OCI-LY7 (cell line): ENCODE data around the gene HAND1. TPM values are rescaled to one million over a fixed set of nuclear protein-coding genes. Genes with fewer than 3 reads are reported as not detected.

Experiments used
- BruUV-seq: library from RNA; stranded (reverse); fragments of 400-500 nt; replicated peaks from 2 replicates; lab custom pipeline; 2021; lab: Mats Ljungman, UMichigan
- CTCF ChIA-PET: fragments of 300-600 bp; sonication (Branson Sonifier 250); formaldehyde crosslinking; loops from one replicate; lab custom pipeline; 2022; ENCODE audit warnings: antibody characterized with exemption; ENCODE audit not compliant: unreplicated experiment; lab: Charles Lee
- POLR2A ChIA-PET: fragments of 300-600 bp; sonication (Branson Sonifier 250); formaldehyde crosslinking; loops from one replicate; lab custom pipeline; 2022; ENCODE audit warnings: antibody characterized with exemption; lab: Charles Lee
- DNase-seq: peaks from one replicate; pipeline ENCODE4 v3.0.0-alpha.2; 2015; ENCODE audit warnings: low spot score
- H2AFZ ChIP-seq: fragments of 200-600 bp; sonication (generic), shearing (Covaris generic); 2 replicates; pipeline ENCODE4 v1.6.1; 2014; ENCODE audit warnings: mild to moderate bottlenecking, antibody characterized with exemption, low read length, moderate library complexity
- H3K27ac ChIP-seq: fragments of 200-600 bp; sonication (generic); 2 replicates; pipeline ENCODE4 v1.5.1; 2014; ENCODE audit warnings: mixed run types, low read depth, mild to moderate bottlenecking, moderate library complexity, low read length, inconsistent platforms; ENCODE audit not compliant: poor library complexity, severe bottlenecking
- H3K36me3 ChIP-seq: fragments of 200-600 bp; sonication (generic); 2 replicates; pipeline ENCODE4 v1.6.1; 2014; ENCODE audit warnings: mild to moderate bottlenecking, antibody characterized with exemption, low read length, moderate library complexity, mixed read lengths; ENCODE audit not compliant: insufficient read depth
- H3K4me1 ChIP-seq: fragments of 200-600 bp; sonication (generic); 2 replicates; pipeline ENCODE4 v1.5.1; 2014; ENCODE audit warnings: mild to moderate bottlenecking, low read length; ENCODE audit not compliant: insufficient read depth, poor library complexity, severe bottlenecking
- H3K4me2 ChIP-seq: fragments of 200-600 bp; sonication (generic); 2 replicates; pipeline ENCODE4 v1.6.1; 2014; ENCODE audit warnings: mild to moderate bottlenecking, low read length
- H3K4me3 ChIP-seq: fragments of 200-600 bp; sonication (generic); 2 replicates; pipeline ENCODE4 v1.5.1; 2014; ENCODE audit warnings: mild to moderate bottlenecking, low read depth, low read length; ENCODE audit not compliant: poor library complexity, severe bottlenecking
- H3K79me2 ChIP-seq: fragments of 200-600 bp; sonication (generic); 2 replicates; pipeline ENCODE4 v1.6.1; 2016; ENCODE audit warnings: low read depth, mild to moderate bottlenecking, low read length, moderate library complexity, mixed read lengths; ENCODE audit not compliant: insufficient read depth
- H3K9me2 ChIP-seq: fragments of 200-600 bp; sonication (generic); 2 replicates; pipeline ENCODE4 v1.6.1; 2016; ENCODE audit warnings: mild to moderate bottlenecking, low read length, mixed read lengths; ENCODE audit not compliant: insufficient read depth
- H3K9me3 ChIP-seq: fragments of 200-600 bp; sonication (generic); 2 replicates; pipeline ENCODE4 v1.6.1; 2014; ENCODE audit warnings: mild to moderate bottlenecking, mixed run types, low read length, mixed read lengths
- H4K20me1 ChIP-seq: fragments of 200-600 bp; sonication (generic); 2 replicates; pipeline ENCODE4 v1.6.1; 2014; ENCODE audit warnings: mild to moderate bottlenecking, antibody characterized with exemption, low read length, moderate library complexity, mixed read lengths; ENCODE audit not compliant: insufficient read depth
- EZH2phosphoT487 ChIP-seq: fragments of 200-600 bp; sonication (generic); IDR thresholded peaks from 2 replicates; pipeline ENCODE4 v1.6.1; 2018; ENCODE audit warnings: low read depth, borderline replicate concordance, mild to moderate bottlenecking, mixed run types, antibody characterized with exemption, low read length, moderate library complexity, mixed read lengths
- intact Hi-C: fragments of 100-400 bp; cut with micrococcal nuclease; formaldehyde crosslinking; loops from one replicate; pipeline ENCODE4 v1.10.0; 2022; ENCODE audit not compliant: unreplicated experiment
- total RNA-seq, 2 experiments: library from RNA; depleted of rRNA in 1 of 2; stranded (reverse); fragments of >200 nt in 1 of 2; shearing (Covaris generic) in 1 of 2; gene quantifications; 2 replicates each; pipeline ENCODE4 v1.2.3, GENCODE V29; 2014 to 2022
- TF ChIP-seq, protein P1 (sequence below): fragments of 200-600 bp; sonication (generic); conservative IDR thresholded peaks from 2 replicates; pipeline ENCODE4 v1.5.1; 2014; ENCODE audit warnings: mild to moderate bottlenecking, antibody characterized with exemption, low read length, moderate library complexity, mixed read lengths

The HAND1 gene
- total RNA-seq, 2 experiments from 2014 or later = not detected

- H4K20me1 ChIP-seq = 0 out of 2 replicates have a peak, but pooled peaks cover 9% of the 10 kb centered on the region
- peaks cover 49% of the 10 kb centered on the region for H3K36me3 ChIP-seq
- ChIA-PET CTCF (no interaction called here), POLR2A (no interaction called here)
- intact Hi-C loops = loop anchor here (10.0 kb wide), 1 partner anchor 312 kb away; the partner anchor contains the start of gene LARP1
- BruUV-seq = no TSS peak
- H2AFZ ChIP-seq = no peak overlapping the region
- TF ChIP-seq, protein P1, sequence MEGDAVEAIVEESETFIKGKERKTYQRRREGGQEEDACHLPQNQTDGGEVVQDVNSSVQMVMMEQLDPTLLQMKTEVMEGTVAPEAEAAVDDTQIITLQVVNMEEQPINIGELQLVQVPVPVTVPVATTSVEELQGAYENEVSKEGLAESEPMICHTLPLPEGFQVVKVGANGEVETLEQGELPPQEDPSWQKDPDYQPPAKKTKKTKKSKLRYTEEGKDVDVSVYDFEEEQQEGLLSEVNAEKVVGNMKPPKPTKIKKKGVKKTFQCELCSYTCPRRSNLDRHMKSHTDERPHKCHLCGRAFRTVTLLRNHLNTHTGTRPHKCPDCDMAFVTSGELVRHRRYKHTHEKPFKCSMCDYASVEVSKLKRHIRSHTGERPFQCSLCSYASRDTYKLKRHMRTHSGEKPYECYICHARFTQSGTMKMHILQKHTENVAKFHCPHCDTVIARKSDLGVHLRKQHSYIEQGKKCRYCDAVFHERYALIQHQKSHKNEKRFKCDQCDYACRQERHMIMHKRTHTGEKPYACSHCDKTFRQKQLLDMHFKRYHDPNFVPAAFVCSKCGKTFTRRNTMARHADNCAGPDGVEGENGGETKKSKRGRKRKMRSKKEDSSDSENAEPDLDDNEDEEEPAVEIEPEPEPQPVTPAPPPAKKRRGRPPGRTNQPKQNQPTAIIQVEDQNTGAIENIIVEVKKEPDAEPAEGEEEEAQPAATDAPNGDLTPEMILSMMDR = no peak
- TF ChIP-seq EZH2phosphoT487 = no peak
- H3K27ac ChIP-seq = no peak overlapping the region
- H3K9me3 ChIP-seq = no peaks in the 10 kb centered on the region
- no peak overlapping the region for H3K4me2 ChIP-seq
- H3K4me1 ChIP-seq = peaks cover 12% of the 10 kb centered on the region
- peaks cover 14% of the 10 kb centered on the region; the same call in 1 of the 2 replicates for H3K79me2 ChIP-seq
- no peak for DNase-seq
- no peak overlapping the region for H3K4me3 ChIP-seq
- no peaks in the 10 kb centered on the region for H3K9me2 ChIP-seq
Measured at GRCh38 chr5:154442801-154443200, 35.2 kb downstream of the HAND1 start.

DNA sequence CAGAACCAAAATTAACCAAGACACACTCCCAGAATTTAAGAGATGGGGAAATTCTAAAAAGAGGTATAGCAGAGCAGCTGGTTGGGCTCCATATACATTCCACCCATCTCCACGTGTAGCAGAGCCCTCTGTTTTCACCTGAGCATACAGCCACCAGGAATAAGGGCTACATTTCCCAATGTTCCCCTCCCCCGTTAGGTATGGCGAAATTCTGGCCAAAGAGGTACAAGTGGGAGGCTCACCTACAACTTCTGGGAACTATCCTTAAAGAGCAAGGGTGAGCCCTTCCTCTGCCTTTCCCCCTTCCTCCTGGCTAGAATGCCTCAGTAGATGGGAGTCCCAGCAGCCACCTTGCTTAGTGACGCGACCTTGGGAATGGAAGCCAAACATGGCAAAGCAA is 37.5 kb downstream of the HAND1 start:
- Histone ChIP-seq H3K4me1 (peaks cover 5% of the 10 kb centered on the region), H3K9me2 (no peaks in the 10 kb centered on the region), H3K27ac (no peak overlapping the region), H4K20me1 (no peaks in the 10 kb centered on the region), H3K79me2 (peaks cover 3% of the 10 kb centered on the region; the same call in 1 of the 2 replicates), H3K36me3 (peaks cover 69% of the 10 kb centered on the region), H2AFZ (no peak overlapping the region), H3K9me3 (no peaks in the 10 kb centered on the region), H3K4me3 (no peak overlapping the region), H3K4me2 (no peak overlapping the region)
- ChIA-PET POLR2A (interaction anchor here (0.7 to 1.2 kb wide), 3 partner anchors 11 to 433 kb away, joined by 3 read pairs; no protein-coding TSS in a partner anchor), CTCF (no interaction called here)
- no TSS peak for BruUV-seq
- no peak for TF ChIP-seq EZH2phosphoT487
- TF ChIP-seq, protein P1 = no peak
- intact Hi-C loops = loop anchor here (10.0 kb wide), 1 partner anchor 314 kb away; the partner anchor contains the start of gene LARP1
- no peak for DNase-seq

GRCh38 chr5:154437281-154437965 is 40.6 kb downstream of the HAND1 start:
- no peak overlapping the region for H3K27ac ChIP-seq
- no peaks in the 10 kb centered on the region for H3K79me2 ChIP-seq
- no TSS peak for BruUV-seq
- no peak overlapping the region for H3K4me2 ChIP-seq
- no peaks in the 10 kb centered on the region for H3K4me1 ChIP-seq
- intact Hi-C loops = no loop called here
- TF ChIP-seq, protein P1 = no peak
- no peak for TF ChIP-seq EZH2phosphoT487
- no peak overlapping the region for H3K4me3 ChIP-seq
- H3K36me3 ChIP-seq = peaks cover 74% of the 10 kb centered on the region
- H3K9me3 ChIP-seq = no peaks in the 10 kb centered on the region
- no peak for DNase-seq
- POLR2A ChIA-PET = no interaction called here
- no peaks in the 10 kb centered on the region for H3K9me2 ChIP-seq
- CTCF ChIA-PET = no interaction called here
- no peaks in the 10 kb centered on the region for H4K20me1 ChIP-seq
- H2AFZ ChIP-seq = no peak overlapping the region
